Measurements from ENCODE around the gene OXSM. TPM values are rescaled to one million over a fixed set of nuclear protein-coding genes. Genes with fewer than 3 reads are reported as not detected.

OXSM gene
- total RNA-seq, 1 experiment from 2014 or later, result 21.4 TPM

DNA sequence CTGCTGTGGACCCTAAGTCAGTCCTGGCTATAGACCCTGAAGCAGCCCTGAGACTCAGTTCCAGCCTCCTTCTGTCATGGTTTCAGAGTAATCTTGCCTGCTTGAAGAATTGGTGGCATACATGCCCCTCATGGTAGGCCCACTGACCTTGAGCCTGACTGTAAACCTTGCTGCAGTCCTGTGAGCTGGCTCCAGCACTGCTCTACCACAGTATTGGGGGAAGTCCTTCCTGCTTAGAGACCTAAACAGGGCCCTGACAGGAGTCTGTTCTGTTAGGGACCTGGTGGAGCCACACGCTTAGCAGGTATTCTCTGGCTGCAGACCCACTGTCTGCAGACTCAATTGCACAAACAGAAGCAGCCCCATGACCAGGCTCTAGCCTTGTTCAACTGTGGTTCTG lies 47.1 kb downstream of the OXSM start:
- ChIA-PET POLR2A (ENCODE audit: unreplicated experiment) (no interaction called here), CTCF (interaction anchor here (0.6 kb wide), 1 partner anchor 198 kb away, joined by 3 read pairs; no protein-coding TSS in a partner anchor)
- no peak for TF ChIP-seq EZH2phosphoT487 (IDR thresholded peaks at IDR 0.05; ENCODE audit: borderline replicate concordance, low read length)
- TF ChIP-seq, protein P1, sequence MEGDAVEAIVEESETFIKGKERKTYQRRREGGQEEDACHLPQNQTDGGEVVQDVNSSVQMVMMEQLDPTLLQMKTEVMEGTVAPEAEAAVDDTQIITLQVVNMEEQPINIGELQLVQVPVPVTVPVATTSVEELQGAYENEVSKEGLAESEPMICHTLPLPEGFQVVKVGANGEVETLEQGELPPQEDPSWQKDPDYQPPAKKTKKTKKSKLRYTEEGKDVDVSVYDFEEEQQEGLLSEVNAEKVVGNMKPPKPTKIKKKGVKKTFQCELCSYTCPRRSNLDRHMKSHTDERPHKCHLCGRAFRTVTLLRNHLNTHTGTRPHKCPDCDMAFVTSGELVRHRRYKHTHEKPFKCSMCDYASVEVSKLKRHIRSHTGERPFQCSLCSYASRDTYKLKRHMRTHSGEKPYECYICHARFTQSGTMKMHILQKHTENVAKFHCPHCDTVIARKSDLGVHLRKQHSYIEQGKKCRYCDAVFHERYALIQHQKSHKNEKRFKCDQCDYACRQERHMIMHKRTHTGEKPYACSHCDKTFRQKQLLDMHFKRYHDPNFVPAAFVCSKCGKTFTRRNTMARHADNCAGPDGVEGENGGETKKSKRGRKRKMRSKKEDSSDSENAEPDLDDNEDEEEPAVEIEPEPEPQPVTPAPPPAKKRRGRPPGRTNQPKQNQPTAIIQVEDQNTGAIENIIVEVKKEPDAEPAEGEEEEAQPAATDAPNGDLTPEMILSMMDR (conservative IDR thresholded peaks at IDR 0.05; ENCODE audit: low read depth, low read length), result no peak
- TF ChIP-seq EZH2 (IDR thresholded peaks at IDR 0.05; ENCODE audit: low read length, unreplicated experiment), result no peak
- no peaks in the 10 kb centered on the region for H4K20me1 ChIP-seq (ENCODE audit: low read length)
- intact Hi-C loops (cut with micrococcal nuclease), result no loop called here
- H3K79me2 ChIP-seq (ENCODE audit: low read length), result no peaks in the 10 kb centered on the region
- no peak for ATAC-seq
- H3K36me3 ChIP-seq (ENCODE audit: low read depth, low read length), result no peaks in the 10 kb centered on the region
- no peaks in the 10 kb centered on the region for H3K27me3 ChIP-seq (ENCODE audit: low read length)
- no peak overlapping the region for H3K4me3 ChIP-seq (ENCODE audit: low read length)
- H3K4me2 ChIP-seq (ENCODE audit: low read length), result no peak overlapping the region
- no peaks in the 10 kb centered on the region for H3K4me1 ChIP-seq (ENCODE audit: insufficient read depth, low read length)
- no peak for DNase-seq
- no peaks in the 10 kb centered on the region for H3K9me3 ChIP-seq (ENCODE audit: low read length)
- no peak overlapping the region for H2AFZ ChIP-seq (ENCODE audit: low read length)
- no peaks in the 10 kb centered on the region for H3F3A ChIP-seq (ENCODE audit: low read length, unreplicated experiment)
- H3K27ac ChIP-seq (ENCODE audit: low read length), result no peak overlapping the region
- H3K9ac ChIP-seq (ENCODE audit: low read length), result no peak overlapping the region
- BruUV-seq (replicated peaks), result no TSS peak
- H3K9me2 ChIP-seq (replicated peaks; ENCODE audit: low read length), result no peaks in the 10 kb centered on the region

DNA sequence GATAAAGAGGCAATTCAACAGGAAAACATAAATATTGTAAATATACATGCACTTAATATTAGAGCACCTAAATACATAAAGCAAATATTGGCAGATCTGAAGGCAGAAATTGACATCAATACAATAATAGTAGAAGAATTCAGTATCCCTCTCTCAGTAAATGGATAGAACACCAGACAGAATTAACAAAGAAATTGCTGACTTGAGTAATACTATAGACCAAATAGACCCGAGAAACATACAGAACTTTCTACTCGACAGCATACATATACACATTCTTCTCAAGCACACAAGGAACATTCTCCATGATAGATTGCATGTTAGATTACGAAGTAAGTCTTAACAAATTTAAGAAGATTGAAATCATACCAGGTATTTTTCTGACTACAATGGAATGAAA lies 50.2 kb downstream of the OXSM start:
- Histone ChIP-seq H3K27me3 (ENCODE audit: low read length) (no peaks in the 10 kb centered on the region), H3F3A (ENCODE audit: low read length, unreplicated experiment) (no peaks in the 10 kb centered on the region), H3K27ac (ENCODE audit: low read length) (no peak overlapping the region), H3K36me3 (ENCODE audit: low read depth, low read length) (no peaks in the 10 kb centered on the region), H2AFZ (ENCODE audit: low read length) (no peak overlapping the region), H3K79me2 (ENCODE audit: low read length) (no peaks in the 10 kb centered on the region), H4K20me1 (ENCODE audit: low read length) (no peaks in the 10 kb centered on the region), H3K9ac (ENCODE audit: low read length) (no peak overlapping the region), H3K4me2 (ENCODE audit: low read length) (no peak overlapping the region), H3K9me2 (replicated peaks; ENCODE audit: low read length) (no peaks in the 10 kb centered on the region), H3K4me3 (ENCODE audit: low read length) (no peak overlapping the region), H3K9me3 (ENCODE audit: low read length) (no peaks in the 10 kb centered on the region), H3K4me1 (ENCODE audit: insufficient read depth, low read length) (no peaks in the 10 kb centered on the region)
- TF ChIP-seq, protein P1 (conservative IDR thresholded peaks at IDR 0.05; ENCODE audit: low read depth, low read length), result no peak
- TF ChIP-seq EZH2 (IDR thresholded peaks at IDR 0.05; ENCODE audit: low read length, unreplicated experiment) (no peak), EZH2phosphoT487 (IDR thresholded peaks at IDR 0.05; ENCODE audit: borderline replicate concordance, low read length) (no peak)
- CTCF ChIA-PET, result no interaction called here
- POLR2A ChIA-PET (ENCODE audit: unreplicated experiment), result interaction anchor here (0.7 kb wide), 1 partner anchor 14 kb away, joined by 3 read pairs; no protein-coding TSS in a partner anchor
- BruUV-seq (replicated peaks), result no TSS peak
- no peak for ATAC-seq
- intact Hi-C loops (cut with micrococcal nuclease), result loop anchor here (5.0 kb wide), 1 partner anchor 277 kb away; no protein-coding TSS in a partner anchor
- DNase-seq, result no peak

DNA sequence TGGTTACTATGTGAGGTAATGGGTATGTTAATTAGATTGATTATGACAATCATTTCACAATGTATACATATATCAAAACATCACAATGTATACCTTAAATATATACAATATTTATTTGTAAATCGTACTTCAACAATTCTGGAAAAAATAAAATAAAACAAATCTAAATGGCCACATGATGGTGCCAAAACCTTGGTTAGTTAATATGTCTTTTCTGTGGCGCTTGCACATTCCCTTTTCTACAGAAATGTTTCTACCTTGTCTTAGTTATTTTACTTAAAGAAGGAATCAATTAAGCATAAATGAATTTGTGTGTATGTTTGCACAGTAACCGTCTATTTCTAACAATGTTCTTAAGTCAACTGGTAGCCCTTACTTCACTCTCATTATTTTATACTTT lies 53.4 kb downstream of the OXSM start:
- H3K36me3 ChIP-seq (ENCODE audit: low read depth, low read length), result no peaks in the 10 kb centered on the region
- H3K4me3 ChIP-seq (ENCODE audit: low read length), result no peak overlapping the region
- no TSS peak for BruUV-seq (replicated peaks)
- ATAC-seq, result peak; percentile 31; the same call in 1 of the 2 replicates
- H3F3A ChIP-seq (ENCODE audit: low read length, unreplicated experiment), result no peaks in the 10 kb centered on the region
- no peaks in the 10 kb centered on the region for H4K20me1 ChIP-seq (ENCODE audit: low read length)
- H3K4me2 ChIP-seq (ENCODE audit: low read length), result no peak overlapping the region
- TF ChIP-seq, protein P1 (conservative IDR thresholded peaks at IDR 0.05; ENCODE audit: low read depth, low read length), result peak; percentile 61
- TF ChIP-seq EZH2phosphoT487 (IDR thresholded peaks at IDR 0.05; ENCODE audit: borderline replicate concordance, low read length), result no peak
- H3K79me2 ChIP-seq (ENCODE audit: low read length), result no peaks in the 10 kb centered on the region
- POLR2A ChIA-PET (ENCODE audit: unreplicated experiment), result no interaction called here
- no peaks in the 10 kb centered on the region for H3K9me2 ChIP-seq (replicated peaks; ENCODE audit: low read length)
- no peaks in the 10 kb centered on the region for H3K4me1 ChIP-seq (ENCODE audit: insufficient read depth, low read length)
- DNase-seq, result peak; percentile 60
- intact Hi-C loops (cut with micrococcal nuclease), result loop anchor here (1.0 to 5.0 kb wide), 5 partner anchors 14 to 274 kb away; no protein-coding TSS in a partner anchor
- H2AFZ ChIP-seq (ENCODE audit: low read length), result no peak overlapping the region
- CTCF ChIA-PET, result no interaction called here
- H3K9me3 ChIP-seq (ENCODE audit: low read length), result no peaks in the 10 kb centered on the region
- H3K27me3 ChIP-seq (ENCODE audit: low read length), result no peaks in the 10 kb centered on the region
- H3K27ac ChIP-seq (ENCODE audit: low read length), result no peak overlapping the region
- H3K9ac ChIP-seq (ENCODE audit: low read length), result no peak overlapping the region

All from PC-3 (cell line).